Activated T-cell treated with anti-CD3 and anti-CD28 coated beads for 48 hours (primary cell): ENCODE measurements around the gene VARS1.

ENCODE experiments used
- DNase-seq: peaks from one replicate; pipeline ENCODE4 v3.0.0-alpha.2; 2020; ENCODE audit warnings: low read depth

Gene VARS1

GRCh38 chr6:31771992-31772358 is 23.6 kb downstream of the VARS1 start:
- no peak for DNase-seq

GRCh38 chr6:31770860-31771259 is 24.7 kb downstream of the VARS1 start:
- no peak for DNase-seq

GRCh38 chr6:31769684-31770371 is 25.7 kb downstream of the VARS1 start:
- DNase-seq = peak; percentile 81

- DNase-seq = no peak
Observed at GRCh38 chr6:31768363-31769257, 26.9 kb downstream of the VARS1 start.

GRCh38 chr6:31767096-31767645 is 28.4 kb downstream of the VARS1 start:
- DNase-seq = no peak

- DNase-seq = no peak
Observed at GRCh38 chr6:31765910-31766794, 29.4 kb downstream of the VARS1 start.

- no peak for DNase-seq
Observed at GRCh38 chr6:31765559-31765909, 30.0 kb downstream of the VARS1 start.

- DNase-seq = no peak
Observed at GRCh38 chr6:31764198-31764597, 31.4 kb downstream of the VARS1 start.

GRCh38 chr6:31763619-31763940 is 32.0 kb downstream of the VARS1 start:
- DNase-seq = no peak

- DNase-seq = no peak
Observed at GRCh38 chr6:31762878-31763618, 32.5 kb downstream of the VARS1 start.

- DNase-seq = no peak
Observed at GRCh38 chr6:31762356-31762755, 33.2 kb downstream of the VARS1 start, which contains the start of gene SAPCD1. TSS of gene SAPCD1 (plus strand) at chr6:31762656. CDS start at chr6:31763055, 399 bp downstream.

GRCh38 chr6:31761343-31761742 is 34.2 kb downstream of the VARS1 start:
- no peak for DNase-seq

- no peak for DNase-seq
Observed at GRCh38 chr6:31760790-31761189, 34.8 kb downstream of the VARS1 start.

GRCh38 chr6:31758281-31758680 is 37.3 kb downstream of the VARS1 start:
- DNase-seq = no peak

GRCh38 chr6:31752739-31753319 is 42.7 kb downstream of the VARS1 start:
- no peak for DNase-seq

- DNase-seq = no peak
Observed at GRCh38 chr6:31750411-31751022, 45.0 kb downstream of the VARS1 start.

GRCh38 chr6:31749301-31750036 is 46.1 kb downstream of the VARS1 start:
- DNase-seq = no peak
